ENCODE measurements around the gene GLCE.
"Not testable (repeated sequence)": the region's sequence is repeated elsewhere in the genome, so short reads cannot be mapped to it uniquely, and the experiment has no call there.

Gene GLCE

GRCh38 chr15:69277316-69277715, 116.9 kb downstream of the GLCE start:
- DNase-seq, result no peak

DNA sequence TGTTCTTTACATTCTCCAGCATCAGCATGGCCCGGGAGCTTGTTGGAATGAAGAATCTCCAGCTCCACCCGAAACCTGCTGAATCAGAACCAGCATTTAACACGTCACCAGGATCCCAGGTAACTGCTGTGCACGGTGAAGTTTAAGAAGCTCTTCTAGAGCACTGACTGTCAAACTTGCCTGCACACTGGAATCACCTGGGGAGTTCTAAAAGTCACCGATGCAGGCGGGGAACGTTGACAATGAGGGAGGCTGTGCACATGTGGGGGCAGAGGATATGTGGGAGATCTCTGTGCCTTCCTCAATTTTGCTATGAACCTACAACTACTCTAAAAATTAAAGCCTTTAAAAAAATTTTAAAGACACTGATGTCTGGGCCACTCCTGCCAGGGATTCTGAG, 119.2 kb downstream of the GLCE start:
- DNase-seq, result no peak

DNA sequence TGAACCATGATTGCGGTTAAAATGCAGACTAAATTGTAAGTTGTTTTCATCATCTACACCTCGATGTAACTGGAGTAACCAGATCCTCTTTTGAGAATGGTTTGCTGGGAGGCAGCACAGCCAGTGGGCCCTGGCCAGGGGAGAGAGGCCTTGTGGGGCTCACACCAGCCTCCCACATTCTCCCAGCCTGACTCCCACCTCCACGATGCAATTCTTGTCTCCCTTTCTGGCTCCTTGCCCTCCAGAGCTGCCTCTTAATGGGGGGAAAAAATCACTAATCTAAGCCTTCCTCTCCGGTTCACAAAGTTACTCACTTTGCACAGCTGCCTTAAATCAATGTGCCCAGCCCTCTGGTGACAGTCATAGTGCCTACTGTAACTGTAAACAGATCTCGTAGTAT, 120.3 kb downstream of the GLCE start:
- DNase-seq, result no peak

DNA sequence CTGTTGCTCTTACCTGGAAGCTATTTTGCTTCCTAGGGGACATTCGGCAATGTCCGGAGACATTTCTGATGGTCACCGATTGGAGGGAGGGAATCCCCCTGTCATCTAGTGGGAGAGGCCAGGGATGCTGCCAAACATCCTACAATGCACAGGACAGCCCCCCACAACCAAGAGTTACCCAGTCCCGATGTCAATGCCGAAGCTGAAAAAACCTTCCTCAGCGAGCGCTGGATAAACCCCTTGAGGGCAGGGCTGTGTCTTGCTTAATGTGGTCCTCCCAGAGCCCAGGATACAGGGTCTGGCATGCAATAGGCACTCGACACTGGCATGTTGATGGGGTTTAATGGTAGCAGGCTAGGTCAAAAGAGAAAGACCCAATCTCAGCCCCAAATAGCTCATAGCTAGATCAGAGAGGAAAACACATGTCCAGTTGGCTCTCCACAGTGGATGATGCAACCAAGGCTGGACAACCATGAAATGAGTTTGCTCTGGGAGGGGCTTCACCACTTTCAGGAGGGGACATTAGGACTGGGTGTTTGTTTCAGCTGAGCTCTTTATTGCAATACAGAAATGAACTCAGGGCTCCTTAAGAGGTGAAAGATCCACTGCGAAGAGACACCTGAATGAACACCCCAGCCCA, 121.8 kb downstream of the GLCE start:
- no peak for DNase-seq

GRCh38 chr15:69285834-69286233, 125.4 kb downstream of the GLCE start:
- DNase-seq, result no peak

DNA sequence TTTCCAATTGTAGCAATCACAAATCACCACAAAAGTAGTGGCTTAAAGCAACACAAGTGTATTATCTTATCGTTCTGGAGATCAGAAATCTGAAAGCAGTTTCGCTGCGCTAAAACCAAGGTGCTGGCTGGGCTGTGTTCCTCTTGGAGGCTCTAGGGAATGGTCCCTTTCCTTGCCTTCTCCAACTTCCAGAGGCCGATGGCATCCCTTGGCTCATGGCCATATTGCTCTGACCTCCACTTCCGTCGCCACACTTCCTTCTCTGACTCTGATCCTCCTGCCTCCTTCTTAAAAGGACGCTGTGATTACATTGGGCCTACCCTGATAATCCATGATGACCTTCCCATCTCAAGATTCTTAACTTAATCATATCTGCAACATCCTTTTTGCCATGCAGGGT, 127.6 kb downstream of the GLCE start:
- DNase-seq, result no peak

- DNase-seq, result no peak
Measured at GRCh38 chr15:69288531-69289341, 128.3 kb downstream of the GLCE start.

- no peak for DNase-seq
Measured at GRCh38 chr15:69289342-69290146, 129.1 kb downstream of the GLCE start.

GRCh38 chr15:69290346-69291164, 130.1 kb downstream of the GLCE start:
- no peak for DNase-seq

- not testable (repeated sequence) for DNase-seq
Measured at GRCh38 chr15:69291651-69292050, 131.2 kb downstream of the GLCE start.

GRCh38 chr15:69292826-69293420, 132.5 kb downstream of the GLCE start:
- no peak for DNase-seq

- DNase-seq, result no peak
Measured at GRCh38 chr15:69293741-69294615, 133.5 kb downstream of the GLCE start.

- no peak for DNase-seq
Measured at GRCh38 chr15:69296606-69297005, 136.2 kb downstream of the GLCE start.

- no peak for DNase-seq
Measured at GRCh38 chr15:69297642-69298353, 137.4 kb downstream of the GLCE start.

GRCh38 chr15:69298354-69298696, 137.9 kb downstream of the GLCE start:
- no peak for DNase-seq

DNA sequence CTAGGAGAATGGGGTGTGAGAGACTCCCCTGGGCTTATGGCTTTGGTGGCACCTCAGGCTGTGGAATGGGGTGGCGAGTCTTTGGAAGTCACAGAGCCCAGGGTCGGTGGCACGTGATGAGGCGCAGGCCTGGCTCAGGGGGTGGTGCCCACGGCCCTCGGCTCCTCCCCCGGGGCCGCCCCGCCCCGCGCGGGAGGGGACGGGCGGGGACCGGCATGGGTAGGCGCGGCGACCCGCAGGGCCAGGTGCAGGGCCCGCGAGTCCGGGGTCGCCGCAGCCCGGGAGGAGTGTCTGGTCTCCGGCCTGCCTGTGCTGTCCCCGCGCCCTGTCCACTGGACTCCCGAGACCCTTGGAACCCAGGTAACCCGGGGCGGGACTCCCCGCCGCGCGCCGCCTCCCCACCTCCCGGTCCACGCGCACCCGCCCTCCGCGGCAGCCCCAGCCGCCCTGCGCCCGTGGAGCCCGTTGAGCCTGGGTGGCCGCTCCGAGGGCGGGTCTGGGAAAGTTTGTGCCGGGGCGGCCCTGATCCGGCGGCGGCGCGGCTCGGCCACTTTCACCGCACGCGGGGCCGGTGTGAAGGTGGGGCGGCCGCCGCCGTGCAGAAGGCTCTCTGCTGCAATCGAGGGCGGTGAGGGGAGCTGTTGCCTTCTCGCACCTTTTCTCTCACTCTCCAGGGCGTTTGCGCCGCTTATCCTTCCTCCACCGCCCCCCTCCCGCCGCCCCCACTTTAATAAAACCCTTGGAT, 138.4 kb downstream of the GLCE start, which contains the start of gene PAQR5:
PAQR5 (plus strand) TSS at position 216 of the 745 bp plus-strand sequence. CDS start 61,169 bp downstream, outside the sequence.
- no peak for DNase-seq

- no peak for DNase-seq
Measured at GRCh38 chr15:69299451-69299886, 139.0 kb downstream of the GLCE start.

- DNase-seq, result no peak
Measured at GRCh38 chr15:69299943-69300588, 139.6 kb downstream of the GLCE start.

- DNase-seq, result not testable (repeated sequence)
Measured at GRCh38 chr15:69301101-69301500, 140.7 kb downstream of the GLCE start.

Data from CD4-positive, alpha-beta T cell treated with Interleukin-12 subunit alpha and Interleukin-12 subunit beta, for 1 hour (primary cell).